ENCODE measurements around the gene EDDM13.

The EDDM13 gene

GRCh38 chr19:56291867-56292266 is 19.3 kb downstream of the EDDM13 start:
- no peak for DNase-seq
- CTCF ChIA-PET, result interaction anchor here (1.5 kb wide), 1 partner anchor 18 kb away, joined by 5 read pairs; no protein-coding TSS in a partner anchor
- H3K9me3 ChIP-seq (ENCODE audit: control extremely low read depth in 1 of 5, control insufficient read depth in 4 of 5, insufficient read depth in 2 of 5, low read depth in 1 of 5, low read length in 4 of 5), result peaks cover 0 to 3% (median 0%) of the 10 kb centered on the region in 5 experiments
- peaks cover 0 to 49% (median 12%) of the 10 kb centered on the region in 4 experiments for H3K36me3 ChIP-seq (ENCODE audit: control insufficient read depth in 4 of 4, insufficient read depth in 4 of 4, low read length in 3 of 4)
- no peaks in the 10 kb centered on the region for H3K4me1 ChIP-seq (ENCODE audit: control extremely low read depth in 1 of 4, control insufficient read depth in 4 of 4, insufficient read depth in 4 of 4, low read length in 3 of 4)
- no peak overlapping the region for H3K4me3 ChIP-seq (ENCODE audit: control insufficient read depth in 1 of 7, extremely low read depth in 1 of 7, insufficient read depth in 4 of 7, low read depth in 2 of 7, low read length in 6 of 7)
- 92% methylated on average over 4 of the region's 6 CpGs for WGBS (ENCODE audit: insufficient coverage)
- POLR2A ChIA-PET, result no interaction called here
- no peaks in the 10 kb centered on the region for H3K27me3 ChIP-seq (replicated peaks in 2 of 5; ENCODE audit: control insufficient read depth in 4 of 5, insufficient read depth in 5 of 5, low read length in 4 of 5)
- no peak overlapping the region for H3K27ac ChIP-seq (ENCODE audit: insufficient read depth in 1 of 2, low read depth in 1 of 2, low read length in 2 of 2, poor library complexity in 1 of 2, severe bottlenecking in 2 of 2)

DNA sequence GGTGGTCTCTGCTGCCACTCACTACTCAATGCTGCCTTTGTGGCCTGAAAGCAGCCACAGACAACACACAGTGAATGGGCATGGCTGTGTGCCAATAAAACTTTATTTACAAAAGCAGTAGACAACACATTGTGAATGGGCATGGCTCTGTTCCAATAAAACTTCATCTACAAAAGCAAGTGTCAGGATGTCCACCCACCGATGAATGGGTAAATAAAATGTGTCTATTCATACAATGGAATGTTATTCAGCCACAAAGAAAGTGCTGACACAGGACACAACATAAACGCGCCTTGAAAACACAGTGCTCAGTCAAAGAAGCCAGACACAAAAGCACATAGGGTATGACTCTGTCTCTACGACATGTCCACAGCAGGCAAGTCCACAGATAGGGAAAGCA is 22.0 kb downstream of the EDDM13 start:
- Histone ChIP-seq H3K27ac (ENCODE audit: insufficient read depth in 1 of 2, low read depth in 1 of 2, low read length in 2 of 2, poor library complexity in 1 of 2, severe bottlenecking in 2 of 2) (no peak overlapping the region), H3K4me1 (ENCODE audit: control extremely low read depth in 1 of 4, control insufficient read depth in 4 of 4, insufficient read depth in 4 of 4, low read length in 3 of 4) (no peaks in the 10 kb centered on the region), H3K27me3 (replicated peaks in 2 of 5; ENCODE audit: control insufficient read depth in 4 of 5, insufficient read depth in 5 of 5, low read length in 4 of 5) (no peaks in the 10 kb centered on the region), H3K36me3 (ENCODE audit: control insufficient read depth in 4 of 4, insufficient read depth in 4 of 4, low read length in 3 of 4) (peaks cover 0 to 40% (median 12%) of the 10 kb centered on the region in 4 experiments), H3K9me3 (ENCODE audit: control extremely low read depth in 1 of 5, control insufficient read depth in 4 of 5, insufficient read depth in 2 of 5, low read depth in 1 of 5, low read length in 4 of 5) (peaks cover 0 to 2% (median 0%) of the 10 kb centered on the region in 5 experiments), H3K4me3 (ENCODE audit: control insufficient read depth in 1 of 7, extremely low read depth in 1 of 7, insufficient read depth in 4 of 7, low read depth in 2 of 7, low read length in 6 of 7) (no peak overlapping the region)
- WGBS (ENCODE audit: insufficient coverage), result 100% methylated on average over 3 of the region's 4 CpGs
- ChIA-PET CTCF (no interaction called here), POLR2A (no interaction called here)
- DNase-seq, result no peak

GRCh38 chr19:56295531-56296455 is 23.2 kb downstream of the EDDM13 start:
- over 99% methylated on average over 12 of the region's 22 CpGs for WGBS (ENCODE audit: insufficient coverage)
- H3K4me1 ChIP-seq (ENCODE audit: control extremely low read depth in 1 of 4, control insufficient read depth in 4 of 4, insufficient read depth in 4 of 4, low read length in 3 of 4), result no peaks in the 10 kb centered on the region
- DNase-seq, result no peak
- H3K4me3 ChIP-seq (ENCODE audit: control insufficient read depth in 1 of 7, extremely low read depth in 1 of 7, insufficient read depth in 4 of 7, low read depth in 2 of 7, low read length in 6 of 7), result no peak overlapping the region
- no peak overlapping the region for H3K27ac ChIP-seq (ENCODE audit: insufficient read depth in 1 of 2, low read depth in 1 of 2, low read length in 2 of 2, poor library complexity in 1 of 2, severe bottlenecking in 2 of 2)
- ChIA-PET POLR2A (no interaction called here), CTCF (interaction anchor here (3.8 kb wide), 1 partner anchor 14 kb away, joined by 13 read pairs; no protein-coding TSS in a partner anchor)
- H3K36me3 ChIP-seq (ENCODE audit: control insufficient read depth in 4 of 4, insufficient read depth in 4 of 4, low read length in 3 of 4), result peaks cover 0 to 40% (median 12%) of the 10 kb centered on the region in 4 experiments
- no peaks in the 10 kb centered on the region for H3K9me3 ChIP-seq (ENCODE audit: control extremely low read depth in 1 of 5, control insufficient read depth in 4 of 5, insufficient read depth in 2 of 5, low read depth in 1 of 5, low read length in 4 of 5)
- no peaks in the 10 kb centered on the region for H3K27me3 ChIP-seq (replicated peaks in 2 of 5; ENCODE audit: control insufficient read depth in 4 of 5, insufficient read depth in 5 of 5, low read length in 4 of 5)

DNA sequence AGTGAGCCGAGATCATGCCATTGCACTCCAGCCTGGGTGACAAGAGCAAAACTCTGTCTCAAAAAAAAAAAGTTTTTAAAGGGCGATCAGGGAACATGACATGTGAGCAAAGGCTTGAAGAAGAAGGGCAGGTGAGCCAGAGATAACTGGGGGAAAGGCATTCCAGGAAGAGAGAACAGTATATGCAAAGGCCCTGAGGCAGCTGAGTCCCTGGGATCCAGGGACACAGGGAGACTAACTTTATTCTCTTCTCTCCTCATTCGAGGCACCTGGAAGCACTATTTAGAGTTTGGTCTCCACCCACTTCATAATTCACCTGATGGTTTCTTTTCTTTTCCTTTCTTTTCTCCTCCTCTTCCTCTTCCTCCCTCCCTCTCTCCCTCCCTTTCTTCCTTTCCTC is 24.5 kb downstream of the EDDM13 start:
- CTCF ChIA-PET, result interaction anchor here (3.8 kb wide), 1 partner anchor 13 kb away, joined by 13 read pairs; no protein-coding TSS in a partner anchor
- 97% methylated on average over 3 of the region's 3 CpGs for WGBS (ENCODE audit: insufficient coverage)

GRCh38 chr19:56299688-56300087 is 27.1 kb downstream of the EDDM13 start:
- 100% methylated on average over 2 of the region's 3 CpGs for WGBS (ENCODE audit: insufficient coverage)
- ChIA-PET POLR2A (no interaction called here), CTCF (interaction anchor here (0.7 to 3.8 kb wide), 6 partner anchors 11 to 127 kb away, joined by 3 to 13 read pairs (median 3); no protein-coding TSS in a partner anchor)
- DNase-seq, result no peak
- no peaks in the 10 kb centered on the region for H3K9me3 ChIP-seq (ENCODE audit: control extremely low read depth in 1 of 5, control insufficient read depth in 4 of 5, insufficient read depth in 2 of 5, low read depth in 1 of 5, low read length in 4 of 5)
- no peak overlapping the region for H3K4me3 ChIP-seq (ENCODE audit: control insufficient read depth in 1 of 7, extremely low read depth in 1 of 7, insufficient read depth in 4 of 7, low read depth in 2 of 7, low read length in 6 of 7)
- no peaks in the 10 kb centered on the region for H3K27me3 ChIP-seq (replicated peaks in 2 of 5; ENCODE audit: control insufficient read depth in 4 of 5, insufficient read depth in 5 of 5, low read length in 4 of 5)
- H3K36me3 ChIP-seq (ENCODE audit: control insufficient read depth in 4 of 4, insufficient read depth in 4 of 4, low read length in 3 of 4), result peaks cover 0 to 31% (median 10%) of the 10 kb centered on the region in 4 experiments
- peaks cover 3 to 7% (median 5%) of the 10 kb centered on the region in 4 experiments for H3K4me1 ChIP-seq (ENCODE audit: control extremely low read depth in 1 of 4, control insufficient read depth in 4 of 4, insufficient read depth in 4 of 4, low read length in 3 of 4)
- H3K27ac ChIP-seq (ENCODE audit: insufficient read depth in 1 of 2, low read depth in 1 of 2, low read length in 2 of 2, poor library complexity in 1 of 2, severe bottlenecking in 2 of 2), result no peak overlapping the region

More for the DNA sequence above, 24.5 kb downstream of the EDDM13 start:
- Histone ChIP-seq H3K4me1 (ENCODE audit: control extremely low read depth in 1 of 4, control insufficient read depth in 4 of 4, insufficient read depth in 4 of 4, low read length in 3 of 4) (peaks cover 3 to 6% (median 5%) of the 10 kb centered on the region in 4 experiments), H3K9me3 (ENCODE audit: control extremely low read depth in 1 of 5, control insufficient read depth in 4 of 5, insufficient read depth in 2 of 5, low read depth in 1 of 5, low read length in 4 of 5) (no peaks in the 10 kb centered on the region), H3K4me3 (ENCODE audit: control insufficient read depth in 1 of 7, extremely low read depth in 1 of 7, insufficient read depth in 4 of 7, low read depth in 2 of 7, low read length in 6 of 7) (no peak overlapping the region), H3K27me3 (replicated peaks in 2 of 5; ENCODE audit: control insufficient read depth in 4 of 5, insufficient read depth in 5 of 5, low read length in 4 of 5) (no peaks in the 10 kb centered on the region), H3K36me3 (ENCODE audit: control insufficient read depth in 4 of 4, insufficient read depth in 4 of 4, low read length in 3 of 4) (peaks cover 0 to 42% (median 12%) of the 10 kb centered on the region in 4 experiments), H3K27ac (ENCODE audit: insufficient read depth in 1 of 2, low read depth in 1 of 2, low read length in 2 of 2, poor library complexity in 1 of 2, severe bottlenecking in 2 of 2) (no peak overlapping the region)
- POLR2A ChIA-PET, result no interaction called here
- DNase-seq, result no peak

DNA sequence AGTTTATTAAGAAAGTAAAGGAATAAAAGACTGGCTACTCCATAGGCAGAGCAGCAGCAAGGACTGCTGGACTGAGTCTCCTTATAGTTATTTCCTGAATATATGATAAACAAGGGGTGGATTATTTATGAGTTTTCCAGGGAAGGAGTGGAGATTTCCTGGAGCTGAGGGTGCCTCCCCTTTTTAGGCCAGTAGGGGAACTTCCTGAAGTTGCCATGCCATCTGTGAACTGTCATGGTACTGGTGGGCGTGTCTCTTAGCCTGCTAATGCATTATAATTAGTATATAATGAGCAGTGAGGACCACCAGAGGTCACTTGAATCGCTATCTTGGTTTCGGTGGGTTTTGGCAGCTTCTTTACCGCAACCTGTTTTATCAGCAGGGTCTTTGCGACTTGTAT is 28.6 kb downstream of the EDDM13 start:
- Histone ChIP-seq H3K27me3 (replicated peaks in 2 of 5; ENCODE audit: control insufficient read depth in 4 of 5, insufficient read depth in 5 of 5, low read length in 4 of 5) (no peaks in the 10 kb centered on the region), H3K4me1 (ENCODE audit: control extremely low read depth in 1 of 4, control insufficient read depth in 4 of 4, insufficient read depth in 4 of 4, low read length in 3 of 4) (peaks cover 3 to 7% (median 5%) of the 10 kb centered on the region in 4 experiments), H3K27ac (ENCODE audit: insufficient read depth in 1 of 2, low read depth in 1 of 2, low read length in 2 of 2, poor library complexity in 1 of 2, severe bottlenecking in 2 of 2) (no peak overlapping the region), H3K4me3 (ENCODE audit: control insufficient read depth in 1 of 7, extremely low read depth in 1 of 7, insufficient read depth in 4 of 7, low read depth in 2 of 7, low read length in 6 of 7) (no peak overlapping the region), H3K36me3 (ENCODE audit: control insufficient read depth in 4 of 4, insufficient read depth in 4 of 4, low read length in 3 of 4) (peaks cover 2 to 26% (median 13%) of the 10 kb centered on the region in 4 experiments), H3K9me3 (ENCODE audit: control extremely low read depth in 1 of 5, control insufficient read depth in 4 of 5, insufficient read depth in 2 of 5, low read depth in 1 of 5, low read length in 4 of 5) (no peaks in the 10 kb centered on the region)
- CTCF ChIA-PET, result no interaction called here
- POLR2A ChIA-PET, result no interaction called here
- WGBS (ENCODE audit: insufficient coverage), result 89% methylated on average over 4 of the region's 5 CpGs
- peak in 2 of 3 donors; percentile 28 to 40 for DNase-seq

Measured in common myeloid progenitor, CD34-positive (primary cell).